Stimulated activated CD8-positive, alpha-beta memory T cell treated with anti-CD3 and anti-CD28 coated beads, Interleukin-15, amount 100 ng/mL, for 4 hours (primary cell): ENCODE data around the gene ARAP1.

Experiments
- DNase-seq, 2 donors: peaks; one replicate each; pipeline ENCODE4 v3.0.0-alpha.2; 2020; ENCODE audit warnings: low read depth in 2 of 2

ARAP1 gene

GRCh38 chr11:72642043-72642883 lies 109.9 kb downstream of the ARAP1 start:
- DNase-seq, result no peak

- no peak for DNase-seq
These were observed 110.6 kb downstream of the ARAP1 start for GRCh38 chr11:72641522-72642042.

GRCh38 chr11:72639502-72640375 lies 112.5 kb downstream of the ARAP1 start:
- DNase-seq, result no peak

- no peak for DNase-seq
These were observed 114.3 kb downstream of the ARAP1 start for GRCh38 chr11:72637926-72638325.

- no peak for DNase-seq
These were observed 115.0 kb downstream of the ARAP1 start for GRCh38 chr11:72637198-72637597.

GRCh38 chr11:72636376-72636775 lies 115.8 kb downstream of the ARAP1 start:
- DNase-seq, result no peak

- no peak for DNase-seq
These were observed 116.3 kb downstream of the ARAP1 start for GRCh38 chr11:72635933-72636332.

GRCh38 chr11:72635309-72635915 lies 116.8 kb downstream of the ARAP1 start:
- no peak for DNase-seq
